Fibroblast of the aortic adventitia (primary cell): ENCODE measurements around the gene ZSCAN10. TPM values are rescaled to one million over a fixed set of nuclear protein-coding genes. Genes with fewer than 3 reads are reported as not detected.

ENCODE experiments used
- DNase-seq: peaks from one replicate; pipeline ENCODE4 v3.0.0-alpha.2; 2010; ENCODE audit warnings: low read depth
- H3K4me3 ChIP-seq: 2 replicates; pipeline ENCODE4 v1.5.1; 2011; ENCODE audit warnings: low read depth, mild to moderate bottlenecking, control low read depth, low read length, moderate library complexity
- CTCF ChIP-seq: IDR thresholded peaks from 2 replicates; pipeline ENCODE4 v1.5.1; 2011; ENCODE audit warnings: mild to moderate bottlenecking, low read length, control low read depth, inconsistent platforms; ENCODE audit not compliant: insufficient read depth
- total RNA-seq: library from RNA; depleted of rRNA; stranded (reverse); fragments of >200 nt; gene quantifications from 2 replicates; pipeline ENCODE4 v1.2.3, GENCODE V29; 2012; ENCODE audit warnings: low replicate concordance

Gene ZSCAN10
- total RNA-seq, 1 donor: not detected

GRCh38 chr16:3101841-3102470, 2.9 kb upstream of the ZSCAN10 start:
- DNase-seq: no peak
- TF ChIP-seq CTCF: no peak
- no peak overlapping the region for H3K4me3 ChIP-seq

GRCh38 chr16:3101018-3101840, 2.1 kb upstream of the ZSCAN10 start:
- no peak overlapping the region for H3K4me3 ChIP-seq
- TF ChIP-seq CTCF: peak; percentile 50
- no peak for DNase-seq

GRCh38 chr16:3099732-3100499, 822 bp upstream of the ZSCAN10 start:
- H3K4me3 ChIP-seq: peak overlapping the region; percentile 31
- TF ChIP-seq CTCF: no peak
- peak; percentile 74 for DNase-seq

GRCh38 chr16:3099395-3099731, 269 bp upstream of the ZSCAN10 start:
- DNase-seq: no peak
- TF ChIP-seq CTCF: no peak
- no peak overlapping the region for H3K4me3 ChIP-seq

GRCh38 chr16:3097266-3097665, 1.8 kb downstream of the ZSCAN10 start:
- no peak overlapping the region for H3K4me3 ChIP-seq
- DNase-seq: no peak
- no peak for TF ChIP-seq CTCF

GRCh38 chr16:3096362-3096761, 2.7 kb downstream of the ZSCAN10 start:
- TF ChIP-seq CTCF: no peak
- no peak overlapping the region for H3K4me3 ChIP-seq
- DNase-seq: no peak
